ENCODE results near the gene OR1N1. TPM values are rescaled to one million over a fixed set of nuclear protein-coding genes. Genes with fewer than 3 reads are reported as not detected.

The OR1N1 gene
- total RNA-seq, 1 experiment from 2014 or later, result not detected

GRCh38 chr9:122526602-122527001, 491 bp downstream of the OR1N1 start:
- Histone ChIP-seq H3K4me1 (ENCODE audit: control insufficient read depth, insufficient read depth, low read length) (no peaks in the 10 kb centered on the region), H3K9me3 (ENCODE audit: control insufficient read depth, insufficient read depth, low read depth, low read length) (no peaks in the 10 kb centered on the region), H3K27me3 (ENCODE audit: control insufficient read depth, insufficient read depth, low read length) (no peaks in the 10 kb centered on the region; the same call in 1 of the 2 replicates), H3K27ac (ENCODE audit: low read length) (no peak overlapping the region), H3K4me3 (ENCODE audit: low read depth in 2 of 2, low read length in 2 of 2) (no peak overlapping the region), H3K36me3 (ENCODE audit: control insufficient read depth, insufficient read depth, low read length) (no peaks in the 10 kb centered on the region)
- CTCF ChIA-PET, result no interaction called here
- TF ChIP-seq TCF7L2 (IDR thresholded peaks at IDR 0.05; ENCODE audit: low read depth, low read length) (no peak), CTCF (IDR thresholded peaks at IDR 0.05) (no peak), SIN3A (IDR thresholded peaks at IDR 0.05; ENCODE audit: borderline replicate concordance, insufficient read depth, low read depth, low read length) (no peak), REST (IDR thresholded peaks at IDR 0.05; ENCODE audit: insufficient read depth in 1 of 2, low read depth in 2 of 2, low read length in 1 of 2) (no peak), POLR2AphosphoS5 (IDR thresholded peaks at IDR 0.05; ENCODE audit: low read depth, low read length) (no peak)
- intact Hi-C loops (cut with micrococcal nuclease; ENCODE audit: unreplicated experiment), result no loop called here
- BruUV-seq (replicated peaks), result no TSS peak
- no peak for DNase-seq (ENCODE audit: low read depth, low spot score)
- in situ Hi-C loops (cut with HindIII; ENCODE audit: low pct_unique_long_range_greater_than_20kb, low sequenced_read_pairs), result no loop called here
- ATAC-seq, result no peak
- POLR2A ChIA-PET, result no interaction called here

- ChIA-PET CTCF (no interaction called here), POLR2A (no interaction called here)
- no TSS peak for BruUV-seq (replicated peaks)
- in situ Hi-C loops (cut with HindIII; ENCODE audit: low pct_unique_long_range_greater_than_20kb, low sequenced_read_pairs), result no loop called here
- no peak for ATAC-seq
- intact Hi-C loops (cut with micrococcal nuclease; ENCODE audit: unreplicated experiment), result no loop called here
- Histone ChIP-seq H3K4me3 (ENCODE audit: low read depth in 2 of 2, low read length in 2 of 2) (no peak overlapping the region), H3K36me3 (ENCODE audit: control insufficient read depth, insufficient read depth, low read length) (no peaks in the 10 kb centered on the region), H3K27ac (ENCODE audit: low read length) (no peak overlapping the region), H3K27me3 (ENCODE audit: control insufficient read depth, insufficient read depth, low read length) (no peaks in the 10 kb centered on the region; the same call in 1 of the 2 replicates), H3K9me3 (ENCODE audit: control insufficient read depth, insufficient read depth, low read depth, low read length) (no peaks in the 10 kb centered on the region), H3K4me1 (ENCODE audit: control insufficient read depth, insufficient read depth, low read length) (no peaks in the 10 kb centered on the region)
- TF ChIP-seq POLR2AphosphoS5 (IDR thresholded peaks at IDR 0.05; ENCODE audit: low read depth, low read length) (no peak), SIN3A (IDR thresholded peaks at IDR 0.05; ENCODE audit: borderline replicate concordance, insufficient read depth, low read depth, low read length) (no peak), REST (IDR thresholded peaks at IDR 0.05; ENCODE audit: insufficient read depth in 1 of 2, low read depth in 2 of 2, low read length in 1 of 2) (no peak), CTCF (IDR thresholded peaks at IDR 0.05) (no peak), TCF7L2 (IDR thresholded peaks at IDR 0.05; ENCODE audit: low read depth, low read length) (no peak)
- no peak for DNase-seq (ENCODE audit: low read depth, low spot score)
Observed at GRCh38 chr9:122519376-122519775, 7.7 kb downstream of the OR1N1 start.

Measured in Panc1 (cell line).